Common myeloid progenitor, CD34-positive (primary cell): Measurements from ENCODE around the gene PRKCA.
"Not testable (repeated sequence)": the region's sequence is repeated elsewhere in the genome, so short reads cannot be mapped to it uniquely, and the experiment has no call there.

Source experiments
- CTCF ChIA-PET: fragments of 350-600 bp; sonication (Branson Sonifier 250); formaldehyde crosslinking; loops from one replicate; lab custom pipeline; 2021; ENCODE audit warnings: antibody characterized with exemption; lab: Charles Lee
- POLR2A ChIA-PET: fragments of 350-600 bp; sonication (Branson Sonifier 250); formaldehyde crosslinking; loops from one replicate; lab custom pipeline; 2021; ENCODE audit warnings: antibody characterized with exemption; lab: Charles Lee
- DNase-seq, 3 donors: peaks; one replicate each; pipeline versions ENCODE4 v3.0.0 to v3.0.0-alpha.2; 2013
- H3K27ac ChIP-seq, 2 experiments: 1 replicate in 1 of 2; 2 replicates in 1 of 2; pipeline ENCODE4 v1.7.0; 2013; ENCODE audit warnings: inconsistent platforms in 2 of 2, low read length in 2 of 2, mild to moderate bottlenecking in 2 of 2, low read depth in 1 of 2, moderate library complexity in 1 of 2; ENCODE audit not compliant: severe bottlenecking in 2 of 2, insufficient read depth in 1 of 2, poor library complexity in 1 of 2
- H3K27me3 ChIP-seq, 5 experiments: replicated peaks in 2 of 5; 1 replicate in 3 of 5; 2 replicates in 2 of 5; pipeline versions ENCODE4 v1.6.1 to v1.7.0; 2013; ENCODE audit warnings: low read length in 4 of 5, mild to moderate bottlenecking in 2 of 5, moderate library complexity in 2 of 5, inconsistent platforms in 1 of 5; ENCODE audit not compliant: insufficient read depth in 5 of 5, control insufficient read depth in 4 of 5
- H3K36me3 ChIP-seq, 4 experiments: 1 replicate in 2 of 4; 2 replicates in 2 of 4; pipeline versions ENCODE4 v1.6.1 to v1.7.0; 2013; ENCODE audit warnings: low read length in 3 of 4, control low read depth in 1 of 4, mild to moderate bottlenecking in 1 of 4; ENCODE audit not compliant: control insufficient read depth in 4 of 4, insufficient read depth in 4 of 4
- H3K4me1 ChIP-seq, 4 experiments: 1 replicate in 3 of 4; 2 replicates in 1 of 4; pipeline versions ENCODE4 v1.6.1 to v1.7.1; 2013; ENCODE audit warnings: low read length in 3 of 4, mild to moderate bottlenecking in 3 of 4, control low read depth in 1 of 4, inconsistent platforms in 1 of 4, moderate library complexity in 1 of 4; ENCODE audit not compliant: control insufficient read depth in 4 of 4, insufficient read depth in 4 of 4; ENCODE audit errors: control extremely low read depth in 1 of 4
- H3K4me3 ChIP-seq, 7 experiments: 1 replicate in 4 of 7; 2 replicates in 3 of 7; pipeline versions ENCODE4 v1.5.1 to v1.7.0; 2013; ENCODE audit warnings: mild to moderate bottlenecking in 7 of 7, low read length in 6 of 7, moderate library complexity in 6 of 7, inconsistent platforms in 2 of 7, low read depth in 2 of 7, control low read depth in 1 of 7; ENCODE audit not compliant: insufficient read depth in 4 of 7, control insufficient read depth in 1 of 7; ENCODE audit errors: extremely low read depth in 1 of 7
- H3K9me3 ChIP-seq, 5 experiments: 1 replicate in 4 of 5; 2 replicates in 1 of 5; pipeline versions ENCODE4 v1.6.1 to v1.7.1; 2013; ENCODE audit warnings: low read length in 4 of 5, mild to moderate bottlenecking in 2 of 5, inconsistent platforms in 1 of 5, low read depth in 1 of 5, moderate library complexity in 1 of 5; ENCODE audit not compliant: control insufficient read depth in 4 of 5, insufficient read depth in 2 of 5; ENCODE audit errors: control extremely low read depth in 1 of 5
- WGBS: methylation state at CpG from one replicate; pipeline ENCODE4 v1.1.5; 2013; ENCODE audit not compliant: insufficient coverage; 5-methylcytosine and 5-hydroxymethylcytosine counted together

The PRKCA gene

GRCh38 chr17:66619206-66619605, 316.8 kb downstream of the PRKCA start:
- no peaks in the 10 kb centered on the region for H3K9me3 ChIP-seq
- ChIA-PET CTCF (no interaction called here), POLR2A (no interaction called here)
- H3K27me3 ChIP-seq, result no peaks in the 10 kb centered on the region
- peaks cover 0 to 12% (median 0%) of the 10 kb centered on the region in 4 experiments for H3K4me1 ChIP-seq
- no peak overlapping the region for H3K4me3 ChIP-seq
- DNase-seq, result no peak
- WGBS, result 100% methylated on average over 4 of the region's 6 CpGs
- no peaks in the 10 kb centered on the region for H3K36me3 ChIP-seq
- H3K27ac ChIP-seq, result no peak overlapping the region

- H3K4me3 ChIP-seq, result no peak overlapping the region
- H3K27me3 ChIP-seq, result no peaks in the 10 kb centered on the region
- ChIA-PET POLR2A (no interaction called here), CTCF (interaction anchor here (1.0 kb wide), 1 partner anchor 54 kb away, joined by 3 read pairs; no protein-coding TSS in a partner anchor)
- peaks cover 0 to 6% (median 0%) of the 10 kb centered on the region in 4 experiments for H3K4me1 ChIP-seq
- no peaks in the 10 kb centered on the region for H3K9me3 ChIP-seq
- no peak overlapping the region for H3K27ac ChIP-seq
- no peak for DNase-seq
- H3K36me3 ChIP-seq, result no peaks in the 10 kb centered on the region
- WGBS, result 88% methylated on average over 2 of the region's 2 CpGs
These were observed 318.1 kb downstream of the PRKCA start for GRCh38 chr17:66620528-66620927.

- H3K36me3 ChIP-seq, H3K9me3 ChIP-seq, DNase-seq, H3K27ac ChIP-seq, H3K27me3 ChIP-seq, H3K4me3 ChIP-seq, H3K4me1 ChIP-seq, POLR2A ChIA-PET, CTCF ChIA-PET: not testable (repeated sequence)
- 100% methylated on average over 1 of the region's 2 CpGs for WGBS
These were observed 322.2 kb downstream of the PRKCA start for GRCh38 chr17:66624630-66625029.

DNA sequence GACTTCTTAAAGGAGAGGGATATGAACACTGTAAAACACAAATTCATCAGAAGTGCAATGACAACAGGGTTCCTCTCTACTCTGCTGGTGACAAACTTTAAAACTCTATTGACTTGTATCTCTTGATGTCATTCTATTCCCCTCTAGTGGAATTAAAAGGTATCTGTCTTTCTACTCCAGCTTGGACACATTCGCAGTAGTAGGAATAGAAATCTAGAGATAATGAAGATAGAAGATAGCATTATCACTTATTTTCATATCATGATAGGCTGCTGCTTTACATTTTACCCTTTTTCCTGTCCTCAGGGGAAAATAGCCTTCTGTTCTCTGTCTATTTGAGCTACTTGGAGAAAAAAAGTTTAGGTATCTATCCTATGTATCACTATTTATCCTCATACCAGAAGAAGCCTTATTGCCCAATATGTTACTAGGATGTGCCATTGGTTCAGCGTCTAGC, 322.9 kb downstream of the PRKCA start:
- Histone ChIP-seq H3K4me1 (no peaks in the 10 kb centered on the region), H3K27me3 (peaks cover 0 to 3% (median 0%) of the 10 kb centered on the region in 5 experiments), H3K36me3 (no peaks in the 10 kb centered on the region), H3K9me3 (no peaks in the 10 kb centered on the region), H3K4me3 (no peak overlapping the region), H3K27ac (no peak overlapping the region)
- ChIA-PET CTCF (interaction anchor here (0.8 kb wide), 1 partner anchor 376 kb away, joined by 3 read pairs; no protein-coding TSS in a partner anchor), POLR2A (no interaction called here)
- DNase-seq, result peak; percentile 13 to 47 (median 35)
- WGBS, result 100% methylated on average over 1 of the region's 2 CpGs

GRCh38 chr17:66627985-66628384, 325.6 kb downstream of the PRKCA start:
- Histone ChIP-seq H3K4me1 (peaks cover 0 to 3% (median 2%) of the 10 kb centered on the region in 4 experiments), H3K27ac (no peak overlapping the region), H3K27me3 (peaks cover 0 to 3% (median 0%) of the 10 kb centered on the region in 5 experiments), H3K36me3 (no peaks in the 10 kb centered on the region), H3K4me3 (no peak overlapping the region), H3K9me3 (no peaks in the 10 kb centered on the region)
- 96% methylated on average over 3 of the region's 4 CpGs for WGBS
- POLR2A ChIA-PET, result no interaction called here
- CTCF ChIA-PET, result no interaction called here
- no peak for DNase-seq

DNA sequence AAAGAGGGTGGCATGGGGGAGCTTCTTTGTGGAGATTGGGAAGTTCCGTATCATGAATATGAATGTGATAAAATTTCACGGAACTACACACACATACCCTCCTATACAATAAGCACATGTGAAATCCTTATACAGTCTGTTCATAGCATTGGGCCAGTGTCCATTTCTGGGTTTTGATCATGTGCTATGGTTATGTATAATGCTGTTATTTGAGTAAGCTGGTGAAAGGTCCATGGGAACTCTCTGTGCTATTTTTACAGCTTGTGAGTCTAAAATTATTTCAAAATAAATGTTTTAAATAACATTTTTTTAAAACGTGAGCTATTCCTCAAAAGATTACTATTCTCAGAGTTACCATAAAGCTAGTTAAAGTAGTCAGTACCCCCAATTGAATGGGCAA, 327.3 kb downstream of the PRKCA start:
- CTCF ChIA-PET, result interaction anchor here (1.5 kb wide), 1 partner anchor 13 kb away, joined by 3 read pairs; no protein-coding TSS in a partner anchor
- Histone ChIP-seq H3K27ac (no peak overlapping the region), H3K27me3 (peaks cover 0 to 3% (median 0%) of the 10 kb centered on the region in 5 experiments), H3K9me3 (no peaks in the 10 kb centered on the region), H3K4me1 (peaks cover 0 to 12% (median 9%) of the 10 kb centered on the region in 4 experiments), H3K4me3 (no peak overlapping the region), H3K36me3 (no peaks in the 10 kb centered on the region)
- POLR2A ChIA-PET, result interaction anchor here (0.7 kb wide), 1 partner anchor 20 kb away, joined by 4 read pairs; no protein-coding TSS in a partner anchor
- DNase-seq, result no peak
- no CpG with 5 or more reads among the region's 3 CpGs for WGBS

GRCh38 chr17:66630379-66630778, 328.0 kb downstream of the PRKCA start:
- Histone ChIP-seq H3K9me3 (no peaks in the 10 kb centered on the region), H3K27ac (no peak overlapping the region), H3K4me3 (no peak overlapping the region), H3K36me3 (no peaks in the 10 kb centered on the region), H3K27me3 (peaks cover 0 to 5% (median 0%) of the 10 kb centered on the region in 5 experiments), H3K4me1 (peaks cover 0 to 12% (median 9%) of the 10 kb centered on the region in 4 experiments)
- POLR2A ChIA-PET, result no interaction called here
- 100% methylated on average over 1 of the region's 2 CpGs for WGBS
- CTCF ChIA-PET, result interaction anchor here (1.5 kb wide), 1 partner anchor 13 kb away, joined by 3 read pairs; no protein-coding TSS in a partner anchor
- no peak for DNase-seq
